GM18508 (cell line): ENCODE data around the gene CD55.
"Not testable (repeated sequence)": the region's sequence is repeated elsewhere in the genome, so short reads cannot be mapped to it uniquely, and the experiment has no call there.

Source experiments
- ATAC-seq: cut with Tn5 transposase; IDR thresholded peaks from one replicate; pipeline ENCODE4 v1.9.1; 2021; ENCODE audit warnings: moderate number of reproducible peaks; ENCODE audit not compliant: insufficient read depth, unreplicated experiment

CD55 gene

GRCh38 chr1:207304710-207305488 lies 16.6 kb upstream of the CD55 start:
- no peak for ATAC-seq

- ATAC-seq, result no peak
These were observed 16.0 kb upstream of the CD55 start for GRCh38 chr1:207305489-207305873.

GRCh38 chr1:207306023-207306422 lies 15.5 kb upstream of the CD55 start:
- ATAC-seq, result no peak

- ATAC-seq, result no peak
These were observed 14.9 kb upstream of the CD55 start for GRCh38 chr1:207306603-207307002.

GRCh38 chr1:207308451-207309190 lies 12.9 kb upstream of the CD55 start:
- ATAC-seq, result no peak

- no peak for ATAC-seq
These were observed 11.7 kb upstream of the CD55 start for GRCh38 chr1:207309745-207310273.

GRCh38 chr1:207311888-207312603 lies 9.4 kb upstream of the CD55 start:
- ATAC-seq, result no peak

- no peak for ATAC-seq
These were observed 8.9 kb upstream of the CD55 start for GRCh38 chr1:207312604-207312920.

GRCh38 chr1:207313131-207313530 lies 8.3 kb upstream of the CD55 start:
- no peak for ATAC-seq

GRCh38 chr1:207314816-207315215 lies 6.7 kb upstream of the CD55 start:
- no peak for ATAC-seq

GRCh38 chr1:207315435-207315834 lies 6.0 kb upstream of the CD55 start:
- ATAC-seq, result no peak

GRCh38 chr1:207316141-207316540 lies 5.3 kb upstream of the CD55 start:
- ATAC-seq, result no peak

- ATAC-seq, result no peak
These were observed 4.7 kb upstream of the CD55 start for GRCh38 chr1:207316622-207317391.

GRCh38 chr1:207317561-207317960 lies 3.9 kb upstream of the CD55 start:
- no peak for ATAC-seq

- ATAC-seq, result no peak
These were observed 3.3 kb upstream of the CD55 start for GRCh38 chr1:207318072-207318619.

- no peak for ATAC-seq
These were observed 2.3 kb upstream of the CD55 start for GRCh38 chr1:207319199-207319598.

GRCh38 chr1:207320105-207320504 lies 1.4 kb upstream of the CD55 start:
- not testable (repeated sequence) for ATAC-seq

- ATAC-seq, result no peak
These were observed 540 bp downstream of the CD55 start for GRCh38 chr1:207321790-207322645.
